ENCODE data around the gene SUSD1. TPM values are rescaled to one million over a fixed set of nuclear protein-coding genes. Genes with fewer than 3 reads are reported as not detected.

The SUSD1 gene
- total and polyA plus RNA-seq, 9 of the 15 experiments (the other 6 are each of a cell fraction or from before 2014, with no cell fraction given), result 10.9 to 44.4 (median 36.1) TPM

DNA sequence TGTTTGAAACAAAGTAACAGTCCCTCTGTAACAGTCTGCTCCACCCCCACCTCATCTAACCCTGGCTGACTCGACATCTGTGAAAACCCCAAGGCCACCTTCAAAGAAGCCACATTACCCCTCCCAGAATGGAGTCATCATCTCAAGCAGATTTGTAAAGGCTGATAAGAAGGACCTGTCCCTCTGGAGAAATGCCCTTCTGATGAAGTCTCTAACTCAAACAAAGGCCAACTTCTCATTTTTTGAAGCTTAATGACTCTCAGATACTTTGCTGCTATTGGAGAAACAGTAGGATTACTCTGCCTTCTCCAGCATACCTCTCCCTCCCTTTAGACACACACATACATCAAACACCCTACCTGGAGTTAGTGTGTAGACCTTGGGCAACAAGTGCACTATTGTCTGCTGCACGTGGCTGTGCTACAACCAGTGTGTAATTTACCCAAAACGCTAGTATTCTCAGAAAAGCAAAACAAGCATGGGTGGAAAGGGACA, 5.3 kb upstream of the SUSD1 start (continued):
- TF ChIP-seq TCF15 (CRISPR knock-in tag; IDR thresholded peaks at IDR 0.05), result no peak
- TF ChIP-seq ZNF740 (CRISPR knock-in tag; IDR thresholded peaks at IDR 0.05), result no peak
- no peak for TF ChIP-seq ZNF740 (tag; IDR thresholded peaks at IDR 0.05)
- TF ChIP-seq ARID1B (IDR thresholded peaks at IDR 0.05), result peak; percentile 76
- TF ChIP-seq, protein P1, sequence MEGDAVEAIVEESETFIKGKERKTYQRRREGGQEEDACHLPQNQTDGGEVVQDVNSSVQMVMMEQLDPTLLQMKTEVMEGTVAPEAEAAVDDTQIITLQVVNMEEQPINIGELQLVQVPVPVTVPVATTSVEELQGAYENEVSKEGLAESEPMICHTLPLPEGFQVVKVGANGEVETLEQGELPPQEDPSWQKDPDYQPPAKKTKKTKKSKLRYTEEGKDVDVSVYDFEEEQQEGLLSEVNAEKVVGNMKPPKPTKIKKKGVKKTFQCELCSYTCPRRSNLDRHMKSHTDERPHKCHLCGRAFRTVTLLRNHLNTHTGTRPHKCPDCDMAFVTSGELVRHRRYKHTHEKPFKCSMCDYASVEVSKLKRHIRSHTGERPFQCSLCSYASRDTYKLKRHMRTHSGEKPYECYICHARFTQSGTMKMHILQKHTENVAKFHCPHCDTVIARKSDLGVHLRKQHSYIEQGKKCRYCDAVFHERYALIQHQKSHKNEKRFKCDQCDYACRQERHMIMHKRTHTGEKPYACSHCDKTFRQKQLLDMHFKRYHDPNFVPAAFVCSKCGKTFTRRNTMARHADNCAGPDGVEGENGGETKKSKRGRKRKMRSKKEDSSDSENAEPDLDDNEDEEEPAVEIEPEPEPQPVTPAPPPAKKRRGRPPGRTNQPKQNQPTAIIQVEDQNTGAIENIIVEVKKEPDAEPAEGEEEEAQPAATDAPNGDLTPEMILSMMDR (IDR thresholded peaks at IDR 0.05 in 2 of 3, conservative IDR thresholded peaks at IDR 0.05 in 1 of 3; ENCODE audit: insufficient read depth in 2 of 3, low read depth in 1 of 3, low read length in 3 of 3), result no peak
- no peak for TF ChIP-seq ATF1 (CRISPR knock-in tag; IDR thresholded peaks at IDR 0.05)
- TF ChIP-seq ATF1 (tag; IDR thresholded peaks at IDR 0.05), result peak; percentile 33; the same call in 1 of the 2 replicates
- TF ChIP-seq MTA1 (IDR thresholded peaks at IDR 0.05; ENCODE audit: borderline replicate concordance), result peak; percentile 48; the same call in 1 of the 2 replicates
- TF ChIP-seq, protein P2, sequence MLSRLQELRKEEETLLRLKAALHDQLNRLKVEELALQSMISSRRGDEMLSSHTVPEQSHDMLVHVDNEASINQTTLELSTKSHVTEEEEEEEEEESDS (CRISPR knock-in tag; IDR thresholded peaks at IDR 0.05), result no peak
- TF ChIP-seq NBN (IDR thresholded peaks at IDR 0.05; ENCODE audit: low read depth), result peak; percentile 59
- TF ChIP-seq WHSC1 (IDR thresholded peaks at IDR 0.05; ENCODE audit: low read length), result no peak
- TF ChIP-seq ZNF696 (CRISPR knock-in tag; conservative IDR thresholded peaks at IDR 0.05), result no peak
- TF ChIP-seq SREBF1 (IDR thresholded peaks at IDR 0.05; ENCODE audit: borderline replicate concordance, low read depth, low read length), result no peak
- TF ChIP-seq FOXJ3 (CRISPR knock-in tag; IDR thresholded peaks at IDR 0.05), result no peak
- no peak for TF ChIP-seq NR2C1 (IDR thresholded peaks at IDR 0.05)
- 0 out of 2 replicates have a peak, but pooled peaks have one; percentile 49 for TF ChIP-seq NR2C1 (tag; IDR thresholded peaks at IDR 0.05)
- TF ChIP-seq TCF3 (CRISPR knock-in tag; IDR thresholded peaks at IDR 0.05), result no peak
- no peak for TF ChIP-seq NONO (IDR thresholded peaks at IDR 0.05; ENCODE audit: low read depth in 2 of 2, low read length in 1 of 2)
- TF ChIP-seq, protein P3, sequence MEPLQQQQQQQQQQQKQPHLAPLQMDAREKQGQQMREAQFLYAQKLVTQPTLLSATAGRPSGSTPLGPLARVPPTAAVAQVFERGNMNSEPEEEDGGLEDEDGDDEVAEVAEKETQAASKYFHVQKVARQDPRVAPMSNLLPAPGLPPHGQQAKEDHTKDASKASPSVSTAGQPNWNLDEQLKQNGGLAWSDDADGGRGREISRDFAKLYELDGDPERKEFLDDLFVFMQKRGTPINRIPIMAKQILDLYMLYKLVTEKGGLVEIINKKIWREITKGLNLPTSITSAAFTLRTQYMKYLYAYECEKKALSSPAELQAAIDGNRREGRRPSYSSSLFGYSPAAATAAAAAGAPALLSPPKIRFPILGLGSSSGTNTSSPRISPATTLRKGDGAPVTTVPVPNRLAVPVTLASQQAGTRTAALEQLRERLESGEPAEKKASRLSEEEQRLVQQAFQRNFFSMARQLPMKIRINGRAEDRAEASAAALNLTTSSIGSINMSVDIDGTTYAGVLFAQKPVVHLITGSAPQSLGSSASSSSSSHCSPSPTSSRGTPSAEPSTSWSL (CRISPR knock-in tag; IDR thresholded peaks at IDR 0.05; ENCODE audit: borderline replicate concordance), result no peak
- no peak for TF ChIP-seq SIN3A (IDR thresholded peaks at IDR 0.05; ENCODE audit: borderline replicate concordance in 2 of 2, control insufficient read depth in 1 of 2, low read depth in 2 of 2, low read length in 2 of 2)
- peak; percentile 91 for TF ChIP-seq CTBP1 (IDR thresholded peaks at IDR 0.05; ENCODE audit: borderline replicate concordance)
- TF ChIP-seq FOXA3 (CRISPR knock-in tag; conservative IDR thresholded peaks at IDR 0.05 in 1 of 2, IDR thresholded peaks at IDR 0.05 in 1 of 2), result peak in 1 of 2 experiments; percentile 29; a peak in 1 of 4 replicates
- no peak for TF ChIP-seq ZNF184 (CRISPR knock-in tag; IDR thresholded peaks at IDR 0.05)

Measured in K562 (cell line).